ENCODE measurements around the gene MND1. TPM values are rescaled to one million over a fixed set of nuclear protein-coding genes. Genes with fewer than 3 reads are reported as not detected.

Gene MND1, protein sequence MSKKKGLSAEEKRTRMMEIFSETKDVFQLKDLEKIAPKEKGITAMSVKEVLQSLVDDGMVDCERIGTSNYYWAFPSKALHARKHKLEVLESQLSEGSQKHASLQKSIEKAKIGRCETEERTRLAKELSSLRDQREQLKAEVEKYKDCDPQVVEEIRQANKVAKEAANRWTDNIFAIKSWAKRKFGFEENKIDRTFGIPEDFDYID
- total RNA-seq = 2.4 and 4.3 TPM in 2 replicates

DNA sequence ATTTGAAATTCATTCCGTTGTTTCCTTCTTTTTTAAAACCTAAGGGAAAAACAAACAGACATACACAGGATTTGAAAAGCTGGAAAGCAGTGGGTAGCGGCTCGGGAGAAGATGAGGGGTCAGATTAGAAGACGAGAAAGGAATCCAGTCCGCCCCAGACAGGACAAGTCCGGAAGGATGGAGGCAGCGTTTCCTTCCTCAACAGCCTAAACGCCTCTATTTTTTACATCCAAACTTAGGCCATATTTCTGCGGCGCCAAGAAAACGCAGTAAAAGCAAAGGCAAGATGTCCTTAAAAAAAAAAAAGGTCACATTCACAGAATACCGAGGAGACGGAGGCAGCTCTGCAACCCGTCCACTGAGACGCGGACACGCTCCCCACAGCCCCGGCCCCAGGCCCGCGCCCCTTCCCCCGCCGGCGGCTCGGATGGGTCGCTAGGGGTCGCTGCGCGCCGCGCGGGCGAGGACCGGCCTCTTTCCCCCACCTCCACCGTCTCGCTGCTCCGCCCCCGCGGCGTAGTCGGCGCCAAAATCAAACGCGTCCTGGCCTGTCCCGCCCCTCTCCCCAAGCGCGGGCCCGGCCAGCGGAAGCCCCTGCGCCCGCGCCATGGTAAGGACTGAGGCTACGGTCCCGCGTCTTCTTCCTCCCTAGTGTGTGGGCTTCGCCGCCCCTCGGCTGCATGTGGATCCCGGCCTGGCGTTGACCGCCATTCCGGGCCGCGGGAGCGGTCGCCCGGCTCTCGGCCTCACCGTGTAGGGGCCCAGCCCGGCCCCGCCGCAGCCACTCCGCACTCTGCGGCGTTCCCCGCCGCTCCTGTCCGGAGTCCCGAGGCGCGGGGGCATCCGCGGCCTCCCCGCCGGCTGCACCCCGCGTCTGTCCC lies at the start of gene MND1:
TSS of gene MND1 (plus strand) at position 558 of the 881 bp plus-strand sequence. CDS start at position 608, 50 bp downstream.

Other genes starting within 250 kb of the MND1 start
- gene TRIM2, start 140.2 kb upstream of the MND1 start, total RNA-seq = 14.7 and 17.3 TPM in 2 replicates
- 9.9 and 15.4 TPM in 2 replicates for gene TMEM131L, start 121.7 kb downstream of the MND1 start, total RNA-seq